ENCODE data around the gene HS3ST4.

DNA sequence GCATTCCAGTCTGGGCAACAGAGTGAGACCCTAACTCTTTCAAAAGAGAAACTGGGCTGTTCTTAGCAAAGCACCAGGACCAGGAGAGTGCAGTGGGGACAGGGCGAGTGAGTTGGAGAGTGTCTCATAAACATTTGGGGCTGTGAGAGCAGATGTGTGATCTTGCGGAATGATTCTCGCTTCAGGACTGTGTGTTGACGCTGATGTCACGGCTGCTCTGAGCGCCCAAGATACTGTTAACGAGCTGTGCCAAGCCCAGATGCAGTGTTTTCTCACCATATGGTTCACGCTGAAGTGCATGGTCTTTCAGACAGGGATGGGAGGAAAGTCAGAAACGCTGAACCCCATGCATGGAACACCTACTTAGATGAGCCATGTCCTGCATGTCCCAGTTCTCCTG is 438.2 kb downstream of the HS3ST4 start:
- TF ChIP-seq, protein P1, sequence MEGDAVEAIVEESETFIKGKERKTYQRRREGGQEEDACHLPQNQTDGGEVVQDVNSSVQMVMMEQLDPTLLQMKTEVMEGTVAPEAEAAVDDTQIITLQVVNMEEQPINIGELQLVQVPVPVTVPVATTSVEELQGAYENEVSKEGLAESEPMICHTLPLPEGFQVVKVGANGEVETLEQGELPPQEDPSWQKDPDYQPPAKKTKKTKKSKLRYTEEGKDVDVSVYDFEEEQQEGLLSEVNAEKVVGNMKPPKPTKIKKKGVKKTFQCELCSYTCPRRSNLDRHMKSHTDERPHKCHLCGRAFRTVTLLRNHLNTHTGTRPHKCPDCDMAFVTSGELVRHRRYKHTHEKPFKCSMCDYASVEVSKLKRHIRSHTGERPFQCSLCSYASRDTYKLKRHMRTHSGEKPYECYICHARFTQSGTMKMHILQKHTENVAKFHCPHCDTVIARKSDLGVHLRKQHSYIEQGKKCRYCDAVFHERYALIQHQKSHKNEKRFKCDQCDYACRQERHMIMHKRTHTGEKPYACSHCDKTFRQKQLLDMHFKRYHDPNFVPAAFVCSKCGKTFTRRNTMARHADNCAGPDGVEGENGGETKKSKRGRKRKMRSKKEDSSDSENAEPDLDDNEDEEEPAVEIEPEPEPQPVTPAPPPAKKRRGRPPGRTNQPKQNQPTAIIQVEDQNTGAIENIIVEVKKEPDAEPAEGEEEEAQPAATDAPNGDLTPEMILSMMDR (IDR thresholded peaks at IDR 0.05): no peak
- no peak for TF ChIP-seq POLR2A (IDR thresholded peaks at IDR 0.05)
- no peak for TF ChIP-seq POLR2AphosphoS5 (IDR thresholded peaks at IDR 0.05)
